DMS53 treated with DMSO at 0.1 percent for 48 hours (cell line): ENCODE measurements around the gene FRMD5.
"Not testable (repeated sequence)": the region's sequence is repeated elsewhere in the genome, so short reads cannot be mapped to it uniquely, and the experiment has no call there.

Experiments
- DNase-seq: peaks from one replicate; lab custom pipeline; 2025; ENCODE audit not compliant: unreplicated experiment; lab: John Stamatoyannopoulos, UW

Gene FRMD5

GRCh38 chr15:44034933-44035624 is 160.0 kb downstream of the FRMD5 start:
- no peak for DNase-seq

- no peak for DNase-seq
These were observed 160.7 kb downstream of the FRMD5 start for GRCh38 chr15:44034334-44034733.

- DNase-seq, result no peak
These were observed 161.2 kb downstream of the FRMD5 start for GRCh38 chr15:44033894-44034293.

GRCh38 chr15:44032820-44033219 is 162.3 kb downstream of the FRMD5 start:
- DNase-seq, result not testable (repeated sequence)

- DNase-seq, result no peak
These were observed 165.0 kb downstream of the FRMD5 start for GRCh38 chr15:44029940-44030568.

- no peak for DNase-seq
These were observed 166.1 kb downstream of the FRMD5 start for GRCh38 chr15:44029003-44029402.

GRCh38 chr15:44028349-44028748 is 166.7 kb downstream of the FRMD5 start:
- DNase-seq, result no peak

- no peak for DNase-seq
These were observed 170.9 kb downstream of the FRMD5 start for GRCh38 chr15:44024155-44024554.

GRCh38 chr15:44023176-44023575 is 171.9 kb downstream of the FRMD5 start:
- no peak for DNase-seq

GRCh38 chr15:44018151-44018550 is 176.9 kb downstream of the FRMD5 start:
- no peak for DNase-seq

GRCh38 chr15:44015545-44016305 is 179.3 kb downstream of the FRMD5 start:
- no peak for DNase-seq

- no peak for DNase-seq
These were observed 183.7 kb downstream of the FRMD5 start for GRCh38 chr15:44011238-44011854.

- DNase-seq, result no peak
These were observed 185.0 kb downstream of the FRMD5 start for GRCh38 chr15:44010089-44010488.

- DNase-seq, result no peak
These were observed 186.0 kb downstream of the FRMD5 start for GRCh38 chr15:44009038-44009437.

- DNase-seq, result not testable (repeated sequence)
These were observed 194.8 kb downstream of the FRMD5 start for GRCh38 chr15:44000248-44000647.

GRCh38 chr15:43998607-43999006 is 196.5 kb downstream of the FRMD5 start:
- no peak for DNase-seq

- DNase-seq, result no peak
These were observed 203.9 kb downstream of the FRMD5 start for GRCh38 chr15:43991206-43991605.

- DNase-seq, result no peak
These were observed 205.1 kb downstream of the FRMD5 start for GRCh38 chr15:43989938-43990337.

GRCh38 chr15:43988900-43989299 is 206.2 kb downstream of the FRMD5 start:
- no peak for DNase-seq

GRCh38 chr15:43987924-43988323 is 207.1 kb downstream of the FRMD5 start:
- DNase-seq, result no peak

GRCh38 chr15:43985976-43986680 is 208.9 kb downstream of the FRMD5 start:
- no peak for DNase-seq
